Measurements from ENCODE around the gene TBC1D5.

The TBC1D5 gene

DNA sequence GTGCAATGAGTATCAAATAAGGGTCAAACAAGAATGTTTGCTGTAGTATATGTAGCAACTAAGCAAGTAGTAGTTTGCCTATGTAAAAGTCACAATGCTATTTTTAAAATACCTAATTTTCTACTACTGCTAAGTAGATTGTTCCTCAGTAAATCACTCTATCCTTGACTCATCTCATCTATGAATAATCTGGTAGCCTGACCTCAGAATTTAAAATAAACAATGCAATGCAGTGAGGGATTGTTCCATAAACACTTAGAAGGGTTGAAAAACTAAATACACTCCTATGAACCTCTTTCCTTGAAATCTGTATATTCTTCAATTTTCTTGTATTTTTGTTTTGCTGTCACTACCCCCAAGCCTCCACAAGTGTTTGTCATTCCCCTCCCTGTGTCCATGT is 253.3 kb downstream of the TBC1D5 start:
- no peak for DNase-seq (ENCODE audit: low read depth, low spot score)

DNA sequence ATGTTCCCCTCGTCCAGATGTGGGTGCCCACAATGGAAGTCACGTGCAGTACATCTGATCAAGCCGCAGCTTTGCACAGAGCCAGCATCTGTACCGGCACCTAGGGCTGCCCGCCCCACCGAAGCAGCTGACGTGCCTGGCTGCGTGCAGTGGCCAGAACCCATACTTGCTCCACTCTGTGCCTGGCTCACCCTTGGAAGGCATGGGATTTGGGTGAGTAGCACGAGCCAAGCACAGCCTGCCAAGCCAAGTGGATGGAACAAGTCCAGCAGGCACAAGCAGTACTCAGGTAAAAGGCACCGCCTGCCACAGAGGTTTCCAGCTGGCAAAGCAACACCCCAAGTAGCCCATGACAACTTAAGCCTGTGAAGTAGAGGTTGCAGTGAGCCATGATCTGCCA is 261.3 kb downstream of the TBC1D5 start:
- DNase-seq (ENCODE audit: low read depth, low spot score), result no peak

DNA sequence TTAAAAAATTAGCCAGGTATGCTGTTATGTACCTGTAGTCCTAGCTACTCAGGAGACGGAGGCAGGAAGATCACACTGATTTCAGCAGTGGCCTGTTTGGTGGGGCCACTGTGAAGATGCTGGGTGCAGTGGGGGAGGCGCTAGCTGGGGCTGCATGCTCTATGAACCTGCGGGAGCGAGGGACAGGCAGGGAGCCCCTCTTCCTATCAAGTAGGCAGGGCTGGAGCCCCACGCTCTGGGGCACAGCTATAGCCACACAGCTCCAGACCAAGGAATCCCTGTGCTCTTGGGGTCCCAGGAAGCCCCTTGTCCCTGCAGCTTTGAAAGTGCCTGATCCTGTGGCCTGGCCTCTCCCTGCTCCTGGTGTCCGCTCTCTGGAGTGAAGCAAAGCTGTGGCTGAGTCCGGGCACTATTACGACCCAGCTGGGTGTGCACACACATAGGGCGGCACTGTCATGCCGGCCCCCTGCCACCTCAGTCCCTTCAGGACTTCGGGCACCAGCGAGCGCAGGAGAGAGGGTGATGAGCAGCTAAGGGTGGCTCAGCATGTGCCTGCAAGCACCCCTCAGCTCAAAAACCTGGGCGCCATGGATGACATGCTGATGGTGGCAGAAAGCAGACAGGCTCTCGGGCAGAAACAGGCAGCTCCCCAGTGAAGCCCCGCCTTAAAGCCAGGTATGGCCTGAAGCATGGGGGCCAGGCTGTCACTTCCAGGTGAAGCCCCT is 262.6 kb downstream of the TBC1D5 start:
- DNase-seq (ENCODE audit: low read depth, low spot score), result no peak

DNA sequence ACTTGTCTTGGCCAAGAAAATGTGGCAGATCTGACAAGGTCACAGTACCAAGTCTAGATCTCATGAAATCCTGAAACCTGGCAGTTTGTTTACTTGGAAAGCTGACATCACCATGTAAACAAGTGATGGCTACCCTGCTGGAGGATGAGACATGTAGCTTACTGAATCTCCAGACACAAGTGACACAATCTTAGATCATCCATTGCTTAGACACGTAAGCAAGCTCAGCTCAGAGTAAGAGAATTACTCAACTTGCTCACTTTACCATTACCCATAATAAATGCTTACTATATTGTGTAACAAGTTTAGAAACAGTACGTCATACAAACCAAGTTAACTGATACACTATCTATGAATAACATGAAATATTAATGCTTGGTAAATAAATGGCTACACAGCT is 263.8 kb downstream of the TBC1D5 start:
- peak; percentile 19 for DNase-seq (ENCODE audit: low read depth, low spot score)

DNA sequence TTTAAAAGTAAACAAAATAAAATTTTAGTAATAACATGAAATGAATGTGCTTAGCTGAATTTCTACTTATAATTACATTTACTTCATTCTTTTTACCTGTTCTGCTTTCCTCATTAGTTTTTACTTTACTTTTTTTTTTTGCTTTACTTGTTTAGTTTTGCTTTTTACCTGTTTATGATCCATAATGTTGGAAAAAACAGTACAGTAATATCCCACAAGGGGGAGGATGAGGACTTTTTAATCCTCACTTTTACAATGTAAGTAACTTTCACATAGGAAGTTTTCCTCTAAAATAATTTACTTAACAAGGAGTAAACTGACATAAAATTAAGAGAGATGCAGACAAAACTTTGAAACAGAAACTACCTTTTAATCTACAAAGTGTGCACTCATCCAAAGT is 268.7 kb downstream of the TBC1D5 start:
- peak; percentile 14 for DNase-seq (ENCODE audit: low read depth, low spot score)

DNA sequence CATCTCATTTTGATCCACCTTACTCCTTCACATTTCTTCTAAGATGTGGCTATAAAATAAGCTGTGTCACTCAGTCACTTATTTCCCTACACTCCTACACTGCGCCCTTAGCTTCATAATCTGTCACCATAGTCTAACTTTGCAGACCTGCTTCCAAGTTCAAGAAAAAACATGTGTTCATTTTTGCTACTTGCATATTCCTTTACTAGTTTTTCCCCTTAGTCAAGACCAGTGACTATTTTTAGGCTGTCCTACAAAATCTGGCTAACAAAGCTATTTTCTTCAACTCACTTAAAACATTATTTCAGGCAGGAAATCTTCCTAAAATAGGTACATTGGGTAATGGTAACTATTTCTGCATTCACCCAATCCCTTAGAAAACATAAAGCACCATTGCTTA is 272.5 kb downstream of the TBC1D5 start:
- no peak for DNase-seq (ENCODE audit: low read depth, low spot score)

DNA sequence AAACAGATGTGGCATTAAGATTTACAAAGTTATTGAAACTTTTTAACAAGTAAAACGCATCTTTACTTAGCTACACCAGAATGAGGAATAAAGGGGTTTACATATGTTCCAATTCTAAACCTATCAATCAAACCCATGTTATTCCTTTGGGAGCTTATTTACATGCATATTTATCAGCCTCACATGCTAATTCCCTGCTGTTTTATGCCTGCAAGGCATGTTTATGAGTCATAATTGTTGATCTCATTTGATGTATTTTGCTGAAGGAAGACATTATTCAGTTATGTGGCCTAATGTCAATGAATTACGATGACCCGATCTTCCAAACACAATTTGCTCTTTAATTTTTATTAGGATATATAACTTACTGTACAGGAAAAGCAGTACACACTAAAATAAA is 272.9 kb downstream of the TBC1D5 start:
- DNase-seq (ENCODE audit: low read depth, low spot score), result no peak

DNA sequence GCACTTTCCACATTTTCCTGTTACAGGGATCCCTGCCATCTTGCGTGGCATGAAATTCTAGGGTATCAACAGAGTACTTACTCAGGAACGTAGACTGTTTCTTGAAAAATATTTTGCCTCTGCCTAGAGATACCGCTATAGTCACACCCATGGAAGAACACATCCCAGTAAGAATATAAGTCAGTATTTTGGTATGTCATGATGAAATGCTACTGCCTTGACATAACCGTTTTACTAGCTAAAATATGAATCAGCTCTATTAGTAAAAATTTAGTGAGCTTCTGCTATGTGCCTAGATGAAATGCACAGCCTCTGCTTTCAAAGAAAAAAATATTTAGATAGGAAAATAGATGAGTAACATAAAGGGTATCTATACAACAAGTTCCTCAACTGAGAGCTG is 276.4 kb downstream of the TBC1D5 start:
- no peak for DNase-seq (ENCODE audit: low read depth, low spot score)

DNA sequence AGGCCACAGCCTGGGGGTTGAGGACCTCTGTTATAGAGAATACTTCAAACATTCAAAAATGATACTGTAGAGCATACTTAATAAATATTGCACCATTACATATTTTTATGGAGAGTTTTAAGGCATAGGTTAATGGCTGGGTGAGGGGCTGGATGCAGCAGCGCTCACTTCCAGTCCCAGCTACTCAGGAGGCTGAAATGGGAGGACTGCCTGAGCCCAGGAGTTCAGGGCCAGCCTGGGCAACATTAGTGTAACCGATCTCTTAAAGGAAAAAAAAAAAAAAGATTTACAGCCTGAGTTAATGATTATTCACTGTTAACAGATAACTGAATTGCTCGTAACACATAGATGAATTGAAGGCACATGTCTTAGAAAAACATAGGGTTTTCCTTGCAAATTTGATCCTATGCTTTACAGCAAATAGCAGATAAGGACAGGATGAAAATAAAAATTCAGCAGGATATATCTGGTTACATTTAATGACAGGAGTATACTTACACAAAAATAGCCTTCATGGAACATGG is 282.9 kb downstream of the TBC1D5 start:
- no peak for DNase-seq (ENCODE audit: low read depth, low spot score)

DNA sequence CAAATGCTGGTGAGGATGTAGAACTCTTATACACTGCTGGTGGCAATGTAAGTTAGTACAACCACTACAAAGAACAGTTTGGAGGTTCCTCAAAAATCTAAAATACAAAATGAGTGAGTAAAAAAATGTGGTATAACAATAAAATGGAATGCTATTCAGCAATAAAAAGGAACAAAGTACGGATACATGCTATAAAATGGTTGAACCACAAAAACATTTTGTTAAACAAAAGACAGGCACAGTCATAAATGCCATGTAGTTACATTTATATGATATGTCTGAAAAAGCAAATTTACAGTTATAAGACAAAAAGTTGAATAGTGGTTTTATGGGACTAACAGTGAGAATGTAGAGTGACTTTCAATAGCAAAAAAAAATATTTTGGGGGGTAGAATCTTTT is 285.8 kb downstream of the TBC1D5 start:
- no peak for DNase-seq (ENCODE audit: low read depth, low spot score)

DNA sequence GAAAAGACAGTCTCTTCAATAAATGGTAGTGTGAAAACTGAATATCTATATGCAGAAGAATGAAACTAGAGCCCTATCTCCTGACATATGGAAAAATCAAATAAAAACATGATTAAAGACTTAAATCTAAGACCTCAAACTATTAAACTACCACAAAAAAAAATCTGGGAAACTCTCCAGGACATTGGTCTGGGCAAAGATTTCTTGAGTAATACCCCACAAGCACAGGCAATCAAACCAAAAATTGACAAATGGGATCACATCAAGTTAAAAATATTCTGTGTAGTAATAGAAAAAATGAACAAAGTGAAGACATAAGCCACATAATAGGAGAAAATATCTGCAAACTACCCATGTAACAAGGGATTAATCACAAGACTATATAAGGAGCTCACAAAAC is 286.4 kb downstream of the TBC1D5 start:
- no peak for DNase-seq (ENCODE audit: low read depth, low spot score)

DNA sequence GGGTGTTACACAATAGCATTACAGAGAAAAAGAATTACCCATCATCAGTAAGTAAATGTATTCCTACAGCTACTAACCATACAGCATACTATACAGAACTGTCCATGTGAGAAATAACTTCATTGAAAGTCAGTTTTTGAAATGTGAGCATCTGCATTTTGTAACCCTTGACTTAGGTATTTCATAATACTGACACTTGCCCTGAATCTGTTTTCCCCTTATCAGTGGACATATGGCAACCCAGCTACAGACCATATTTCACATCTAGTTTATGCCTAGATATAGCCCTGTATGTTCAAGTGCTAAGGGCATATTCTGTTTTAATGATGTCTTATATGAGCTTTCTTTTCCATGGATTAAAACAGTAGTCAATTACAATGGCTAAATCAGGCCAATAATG is 297.6 kb downstream of the TBC1D5 start:
- no peak for DNase-seq (ENCODE audit: low read depth, low spot score)

DNA sequence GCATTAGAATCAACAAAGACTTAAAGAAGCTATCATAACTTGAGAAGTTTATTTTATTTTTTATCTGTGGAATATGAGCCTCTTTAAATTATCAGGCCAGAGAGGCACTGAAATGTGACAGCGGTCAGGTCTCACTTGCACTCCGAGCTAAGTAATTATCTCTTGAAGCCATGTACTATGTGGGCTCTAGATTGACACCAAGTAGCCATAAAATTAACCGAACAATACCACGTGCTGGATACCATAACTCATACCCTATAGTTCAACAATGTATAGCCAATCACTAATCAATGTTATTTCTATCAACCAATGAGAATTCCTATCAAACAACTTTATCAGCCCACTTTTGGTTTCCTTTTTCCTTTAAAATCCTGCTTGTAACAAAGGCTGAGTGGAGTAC is 299.3 kb downstream of the TBC1D5 start:
- DNase-seq (ENCODE audit: low read depth, low spot score), result no peak

DNA sequence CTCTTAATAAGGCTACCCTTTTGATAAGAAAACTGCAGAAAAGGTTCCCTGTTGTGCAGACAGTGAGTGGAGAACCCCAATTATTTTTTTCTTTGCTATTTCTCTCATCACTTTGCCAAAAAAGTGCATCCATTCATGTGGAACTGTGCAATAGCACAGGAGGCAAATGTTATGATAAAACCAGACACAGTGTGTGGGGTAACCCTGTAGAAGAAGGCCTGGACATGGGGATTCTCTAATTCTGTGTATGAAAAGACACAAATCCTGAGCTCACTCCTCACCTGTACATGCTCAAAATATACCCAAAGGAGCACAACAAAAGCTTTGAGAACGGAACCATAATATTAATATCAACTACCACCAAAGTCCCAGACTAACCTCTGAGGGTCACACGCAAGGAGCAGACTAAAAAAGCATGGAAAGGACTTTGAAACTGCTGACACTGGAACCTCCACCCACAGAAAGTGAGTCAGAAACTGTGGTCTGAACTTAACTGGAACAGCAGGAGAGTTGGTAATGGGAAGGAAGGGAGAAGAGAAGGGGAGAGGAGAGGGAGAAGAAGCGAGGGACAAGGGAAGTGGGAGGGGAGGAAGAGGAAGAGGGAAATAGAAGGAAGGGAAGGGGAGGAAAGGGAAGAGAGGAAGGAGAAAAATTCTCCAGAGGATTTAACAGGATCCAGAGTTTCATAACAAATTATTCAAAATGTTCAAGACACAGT is 299.9 kb downstream of the TBC1D5 start:
- no peak for DNase-seq (ENCODE audit: low read depth, low spot score)

DNA sequence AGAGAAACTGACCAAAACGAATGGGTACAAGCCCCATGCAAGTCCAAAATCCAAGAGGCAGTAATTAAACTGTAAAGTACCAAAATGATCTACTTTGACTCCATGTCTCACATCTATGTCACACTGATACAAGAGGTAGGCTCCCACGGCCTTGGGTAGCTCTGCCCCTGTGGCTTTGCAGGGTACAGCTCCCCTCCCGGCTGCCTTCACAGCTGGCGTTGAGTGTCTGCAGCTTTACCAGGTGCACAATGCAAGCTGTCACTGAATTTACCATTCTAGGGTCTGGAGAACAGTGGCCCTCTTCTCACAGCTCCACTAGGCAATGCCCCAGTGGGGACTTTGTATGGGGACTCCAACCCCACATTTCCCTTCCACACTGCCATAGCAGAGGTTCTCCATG is 308.6 kb downstream of the TBC1D5 start:
- no peak for DNase-seq (ENCODE audit: low read depth, low spot score)

DNA sequence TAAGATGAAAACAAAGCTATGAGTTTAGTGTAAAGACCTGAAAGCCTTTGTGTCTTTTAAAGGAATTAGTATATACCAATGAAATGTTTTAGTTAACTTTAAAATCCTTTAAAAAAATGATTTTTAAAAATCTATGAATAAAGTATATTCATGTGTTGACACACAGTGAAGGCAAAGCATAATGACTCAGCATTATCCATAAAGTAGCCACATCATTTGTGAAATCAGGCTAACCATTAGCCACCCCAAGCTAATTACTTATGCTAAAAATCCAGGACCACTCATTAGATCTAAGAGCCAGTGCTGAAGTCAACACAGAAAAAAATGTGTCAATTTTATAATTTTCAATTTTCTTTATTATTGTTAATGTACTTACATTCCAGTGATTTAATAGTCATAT is 310.2 kb downstream of the TBC1D5 start:
- DNase-seq (ENCODE audit: low read depth, low spot score), result no peak

DNA sequence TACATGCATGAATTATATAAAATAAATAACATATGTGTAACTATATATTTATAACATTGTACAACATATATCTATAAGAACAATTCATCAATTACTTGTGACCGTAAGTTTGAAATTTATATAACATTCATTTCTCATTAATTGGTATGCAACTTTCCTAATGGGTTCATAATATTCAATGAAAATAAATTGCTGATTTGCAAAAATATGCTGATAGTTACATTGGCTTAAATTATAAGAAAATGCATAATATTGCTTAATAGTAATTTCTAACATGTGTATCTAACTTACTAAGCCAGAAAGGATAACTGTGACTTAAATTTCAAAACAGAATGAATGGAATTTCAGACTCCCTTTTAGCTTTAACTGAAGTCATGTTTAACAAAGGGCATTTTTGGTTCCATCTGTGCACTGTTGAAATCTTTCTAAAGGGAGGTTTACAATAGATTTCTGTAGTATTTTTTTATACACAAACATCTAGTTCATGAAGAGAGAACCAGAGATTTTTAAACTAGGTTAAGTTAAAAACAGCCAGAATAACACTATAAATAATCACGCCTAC is 310.9 kb downstream of the TBC1D5 start:
- no peak for DNase-seq (ENCODE audit: low read depth, low spot score)

DNA sequence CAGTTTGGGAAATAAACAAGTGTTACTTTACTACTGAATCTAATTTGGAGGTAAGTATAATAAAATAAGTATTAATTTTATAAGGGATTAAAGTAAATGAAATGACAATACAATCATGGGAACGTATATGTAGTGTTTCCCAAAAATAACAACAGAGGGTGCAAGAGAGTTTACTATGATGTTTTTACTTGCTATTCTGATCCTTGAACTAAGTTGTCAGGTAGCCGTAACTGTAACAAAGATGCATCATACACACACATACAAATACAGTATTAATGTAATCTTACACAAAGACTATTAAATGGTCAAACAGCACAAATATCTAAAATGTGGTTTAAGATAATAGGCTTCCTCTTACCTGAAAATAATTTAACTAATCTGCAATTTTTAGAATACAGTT is 311.4 kb downstream of the TBC1D5 start:
- DNase-seq (ENCODE audit: low read depth, low spot score), result peak; percentile 54

DNA sequence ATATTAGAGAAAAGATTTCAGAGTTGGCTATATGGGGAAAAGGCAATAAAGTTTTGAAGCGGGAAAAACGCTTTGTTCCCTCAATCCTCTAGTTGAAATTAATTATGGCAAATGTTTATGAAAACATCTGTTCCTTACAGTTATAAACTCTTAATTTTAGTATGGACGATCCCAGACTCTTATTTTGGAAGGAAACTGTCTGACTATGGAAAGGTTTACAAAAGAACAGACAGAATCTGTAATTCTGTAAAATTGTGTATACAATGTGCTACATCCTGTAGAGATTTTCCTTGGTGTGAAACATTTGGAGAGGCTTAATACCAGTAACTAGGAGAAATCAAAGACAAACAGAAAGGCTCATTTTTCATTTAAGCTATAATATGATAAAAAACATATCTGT is 311.8 kb downstream of the TBC1D5 start:
- no peak for DNase-seq (ENCODE audit: low read depth, low spot score)

DNA sequence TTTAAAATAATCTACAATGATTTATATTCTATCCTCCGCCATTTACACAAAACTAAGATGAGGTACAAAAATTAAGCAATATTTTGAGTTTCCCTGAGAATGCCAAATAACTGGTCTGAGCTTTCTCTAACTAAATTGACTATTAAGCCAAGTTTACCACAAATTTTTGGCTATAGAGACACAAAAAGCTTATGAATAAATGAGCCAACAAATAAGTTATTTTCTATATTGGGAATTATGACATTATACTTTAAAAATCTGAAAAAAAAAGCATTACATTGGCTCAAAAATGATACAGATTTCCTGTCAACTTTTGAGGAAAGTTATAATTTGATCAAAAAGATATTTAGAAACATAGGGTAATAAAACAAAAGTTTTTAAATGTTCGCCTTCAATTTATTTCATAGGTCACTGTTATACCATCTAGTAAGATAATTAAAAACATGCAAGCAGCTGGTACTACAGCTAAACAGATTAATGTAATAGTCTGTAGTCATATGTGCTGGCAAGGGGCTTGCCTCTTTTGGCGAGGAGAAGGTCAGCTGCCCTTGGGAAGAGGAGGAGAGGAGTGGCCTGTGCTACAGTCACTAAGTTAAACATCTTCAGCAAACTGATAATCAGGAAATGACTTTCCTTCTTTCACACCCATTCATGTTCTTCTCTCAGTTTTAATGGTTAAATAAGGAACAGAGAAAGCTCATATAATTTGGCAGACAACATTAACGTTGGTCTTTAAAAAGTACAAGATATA is 318.5 kb downstream of the TBC1D5 start:
- no peak for DNase-seq (ENCODE audit: low read depth, low spot score)

DNA sequence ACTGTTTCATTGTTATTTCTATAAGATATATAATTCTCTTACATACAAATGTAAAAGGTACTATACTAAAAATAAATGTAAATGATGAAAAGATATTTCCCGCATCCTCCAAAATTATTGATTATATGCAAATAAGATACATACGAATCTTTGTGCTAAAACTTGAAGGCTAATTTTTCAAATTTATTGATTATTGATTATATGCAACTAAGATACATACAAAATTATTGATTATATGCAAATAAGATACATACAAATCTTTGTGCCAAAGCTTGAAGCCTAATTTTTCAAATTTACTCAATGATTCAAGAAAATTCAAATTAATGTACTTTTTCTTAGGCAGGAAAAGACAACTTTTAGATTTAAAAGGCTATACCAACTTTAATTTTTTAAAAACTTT is 319.8 kb downstream of the TBC1D5 start:
- DNase-seq (ENCODE audit: low read depth, low spot score), result no peak

DNA sequence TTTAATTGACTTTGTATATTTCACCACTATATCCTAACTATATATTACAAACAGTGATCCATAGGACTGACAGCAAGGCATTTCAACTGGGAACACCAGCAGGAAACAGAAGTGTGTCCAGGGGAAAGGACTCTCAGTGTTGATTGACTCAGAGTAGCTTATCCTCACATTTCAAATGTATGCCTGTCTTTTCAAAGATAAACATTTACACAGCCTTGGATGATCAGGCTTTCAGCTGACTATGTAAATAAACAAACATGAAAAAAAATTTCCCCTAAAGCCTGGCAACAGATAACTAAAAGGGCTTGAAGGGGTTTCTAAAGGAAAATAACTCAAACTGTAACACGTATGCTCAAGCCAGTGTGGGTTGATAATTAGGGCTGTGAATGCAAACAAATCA is 321.8 kb downstream of the TBC1D5 start:
- no peak for DNase-seq (ENCODE audit: low read depth, low spot score)
